Measurements from ENCODE around the gene PRKAB2.
"Not testable (repeated sequence)": the region's sequence is repeated elsewhere in the genome, so short reads cannot be mapped to it uniquely, and the experiment has no call there.

The PRKAB2 gene

DNA sequence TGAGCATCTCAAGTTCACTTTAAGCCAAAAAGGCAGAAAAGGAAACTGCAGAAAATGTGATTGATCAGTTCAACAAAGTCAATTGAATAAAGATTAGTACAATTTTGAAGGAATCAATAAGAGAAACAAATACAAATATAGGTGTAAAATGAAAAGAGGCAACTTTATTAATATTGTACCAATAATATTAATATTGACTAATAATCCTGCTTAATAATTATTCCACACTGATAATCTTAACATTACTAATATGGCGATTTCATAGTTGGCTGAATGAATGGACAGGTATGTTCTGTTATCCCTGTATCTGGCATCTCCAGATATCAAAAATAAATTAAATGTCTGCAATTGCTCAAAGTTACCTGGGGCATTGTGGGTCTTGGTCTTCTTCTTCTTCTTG, 61.8 kb downstream of the PRKAB2 start:
- H3K36me3 ChIP-seq: no peaks in the 10 kb centered on the region
- no peak overlapping the region for H3K4me3 ChIP-seq (ENCODE audit: low read depth, low read length)
- no peak for DNase-seq
- no peaks in the 10 kb centered on the region for H3K9me3 ChIP-seq
- no peaks in the 10 kb centered on the region for H3K27me3 ChIP-seq
- no peaks in the 10 kb centered on the region for H3K4me1 ChIP-seq
- TF ChIP-seq, protein P1, sequence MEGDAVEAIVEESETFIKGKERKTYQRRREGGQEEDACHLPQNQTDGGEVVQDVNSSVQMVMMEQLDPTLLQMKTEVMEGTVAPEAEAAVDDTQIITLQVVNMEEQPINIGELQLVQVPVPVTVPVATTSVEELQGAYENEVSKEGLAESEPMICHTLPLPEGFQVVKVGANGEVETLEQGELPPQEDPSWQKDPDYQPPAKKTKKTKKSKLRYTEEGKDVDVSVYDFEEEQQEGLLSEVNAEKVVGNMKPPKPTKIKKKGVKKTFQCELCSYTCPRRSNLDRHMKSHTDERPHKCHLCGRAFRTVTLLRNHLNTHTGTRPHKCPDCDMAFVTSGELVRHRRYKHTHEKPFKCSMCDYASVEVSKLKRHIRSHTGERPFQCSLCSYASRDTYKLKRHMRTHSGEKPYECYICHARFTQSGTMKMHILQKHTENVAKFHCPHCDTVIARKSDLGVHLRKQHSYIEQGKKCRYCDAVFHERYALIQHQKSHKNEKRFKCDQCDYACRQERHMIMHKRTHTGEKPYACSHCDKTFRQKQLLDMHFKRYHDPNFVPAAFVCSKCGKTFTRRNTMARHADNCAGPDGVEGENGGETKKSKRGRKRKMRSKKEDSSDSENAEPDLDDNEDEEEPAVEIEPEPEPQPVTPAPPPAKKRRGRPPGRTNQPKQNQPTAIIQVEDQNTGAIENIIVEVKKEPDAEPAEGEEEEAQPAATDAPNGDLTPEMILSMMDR (IDR thresholded peaks at IDR 0.05; ENCODE audit: low read depth, low read length): no peak

DNA sequence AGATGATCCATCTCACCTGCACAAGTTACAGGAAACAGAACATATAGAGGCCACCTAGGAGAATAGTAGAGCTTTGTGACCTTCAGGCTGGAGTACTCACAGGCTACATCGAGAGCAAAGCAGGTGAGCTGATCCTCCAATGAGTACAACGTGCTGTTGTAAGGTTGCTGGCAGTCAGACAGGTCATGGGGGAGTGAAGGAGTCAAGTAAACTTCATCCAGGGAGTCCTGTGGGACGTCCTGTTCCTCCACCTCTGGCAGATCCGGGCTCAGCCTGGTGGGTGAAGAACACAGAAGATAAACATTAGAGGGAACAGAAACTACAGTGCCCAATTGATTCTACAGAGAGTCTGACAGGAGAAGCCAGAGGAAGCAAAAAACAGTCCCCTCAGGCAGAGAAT, 62.5 kb downstream of the PRKAB2 start:
- no peaks in the 10 kb centered on the region for H3K4me1 ChIP-seq
- H3K4me3 ChIP-seq (ENCODE audit: low read depth, low read length): no peak overlapping the region
- H3K36me3 ChIP-seq: no peaks in the 10 kb centered on the region
- no peak for DNase-seq
- TF ChIP-seq, protein P1 (IDR thresholded peaks at IDR 0.05; ENCODE audit: low read depth, low read length): no peak
- no peaks in the 10 kb centered on the region for H3K27me3 ChIP-seq
- no peaks in the 10 kb centered on the region for H3K9me3 ChIP-seq

DNA sequence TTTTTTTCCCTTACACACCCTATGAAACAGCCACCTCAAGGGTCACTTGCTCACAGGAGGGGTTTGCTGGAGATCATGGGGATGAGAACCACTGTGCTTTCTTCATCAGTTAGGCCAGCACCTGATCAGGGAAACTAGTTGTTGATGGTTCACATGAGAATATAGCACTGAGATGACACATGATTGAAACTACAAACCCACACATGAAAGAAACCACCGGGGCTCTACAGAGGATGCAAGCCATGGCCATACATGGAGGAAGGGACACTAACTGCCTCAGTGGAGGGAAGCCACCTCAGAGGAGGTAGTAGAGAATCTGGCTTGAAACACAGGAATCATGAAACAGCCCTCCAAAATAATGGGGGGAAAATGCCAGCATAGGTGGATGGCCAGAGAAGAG, 63.2 kb downstream of the PRKAB2 start:
- H3K4me3 ChIP-seq (ENCODE audit: low read depth, low read length): no peak overlapping the region
- no peaks in the 10 kb centered on the region for H3K27me3 ChIP-seq
- H3K36me3 ChIP-seq: no peaks in the 10 kb centered on the region
- TF ChIP-seq, protein P1 (IDR thresholded peaks at IDR 0.05; ENCODE audit: low read depth, low read length): no peak
- DNase-seq: no peak
- no peaks in the 10 kb centered on the region for H3K4me1 ChIP-seq
- no peaks in the 10 kb centered on the region for H3K9me3 ChIP-seq

DNA sequence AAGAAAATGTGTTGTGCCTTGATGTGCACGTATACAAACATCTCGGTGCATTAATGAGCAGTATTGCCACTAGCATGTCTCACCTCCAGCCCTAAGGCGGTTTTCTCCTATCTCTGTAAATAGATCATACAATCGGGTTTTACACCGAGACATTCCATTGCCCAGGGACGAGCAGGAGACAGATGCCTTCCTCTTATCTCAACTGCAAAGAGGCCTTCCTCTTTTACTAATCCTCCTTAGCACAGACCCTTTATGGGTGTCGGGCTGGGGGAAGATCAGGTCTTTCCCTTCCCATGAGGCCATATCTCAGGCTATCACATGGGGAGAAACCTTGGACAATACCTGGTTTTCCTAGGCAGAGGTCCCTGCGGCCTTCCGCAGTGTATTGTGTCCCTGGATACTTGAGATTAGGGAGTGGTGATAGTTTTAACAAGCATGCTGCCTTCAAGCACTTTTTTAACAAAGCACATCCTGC, 65.8 kb downstream of the PRKAB2 start:
- not testable (repeated sequence) for H3K27me3 ChIP-seq; H3K36me3 ChIP-seq; DNase-seq; H3K9me3 ChIP-seq; H3K4me3 ChIP-seq (ENCODE audit: low read depth, low read length); H3K4me1 ChIP-seq

DNA sequence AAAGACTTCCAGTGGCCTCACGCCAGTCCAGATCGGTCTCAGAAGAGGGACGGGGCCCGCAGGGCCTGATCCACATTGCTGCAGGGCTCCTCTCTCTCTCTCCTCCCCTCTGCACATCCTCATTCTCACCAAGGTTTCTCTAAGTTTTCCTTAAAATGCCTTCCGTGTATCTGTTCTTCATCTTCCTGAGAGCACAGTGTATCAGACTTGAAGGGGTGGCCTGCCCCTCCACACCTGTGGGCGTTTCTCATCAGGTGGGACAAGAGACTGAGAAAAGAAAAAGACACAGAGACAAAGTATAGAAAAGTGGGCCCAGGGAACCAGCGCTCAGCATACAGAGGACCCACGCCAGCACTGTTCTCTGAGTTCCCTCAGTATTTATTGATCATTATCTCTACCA, 66.4 kb downstream of the PRKAB2 start:
- H3K36me3 ChIP-seq: no peaks in the 10 kb centered on the region
- H3K9me3 ChIP-seq: no peaks in the 10 kb centered on the region
- no peaks in the 10 kb centered on the region for H3K4me1 ChIP-seq
- TF ChIP-seq, protein P1 (IDR thresholded peaks at IDR 0.05; ENCODE audit: low read depth, low read length): no peak
- no peaks in the 10 kb centered on the region for H3K27me3 ChIP-seq
- DNase-seq: no peak
- H3K4me3 ChIP-seq (ENCODE audit: low read depth, low read length): no peak overlapping the region
